GM12865 (cell line): ENCODE results near the gene TNFRSF25.

Experiments
- DNase-seq: peaks from one replicate; pipeline ENCODE4 v3.0.0; 2010; ENCODE audit warnings: low read depth
- H3K4me3 ChIP-seq: 2 replicates; pipeline ENCODE4 v1.5.1; 2011; ENCODE audit warnings: mild to moderate bottlenecking, low read depth, low read length, control low read depth
- CTCF ChIP-seq: IDR thresholded peaks from 2 replicates; pipeline ENCODE4 v1.5.1; 2011; ENCODE audit warnings: low read length, control low read depth, low read depth, inconsistent platforms; ENCODE audit not compliant: insufficient read depth; ENCODE audit errors: missing control alignments

Gene TNFRSF25

GRCh38 chr1:6467224-6467623, 1.3 kb upstream of the TNFRSF25 start:
- no peak for TF ChIP-seq CTCF
- H3K4me3 ChIP-seq, result no peak overlapping the region
- no peak for DNase-seq

- DNase-seq, result no peak
- H3K4me3 ChIP-seq, result no peak overlapping the region
- TF ChIP-seq CTCF, result no peak
Measured at GRCh38 chr1:6466751-6467150, 778 bp upstream of the TNFRSF25 start.

GRCh38 chr1:6465461-6466005, 440 bp downstream of the TNFRSF25 start:
- DNase-seq, result no peak
- TF ChIP-seq CTCF, result no peak
- no peak overlapping the region for H3K4me3 ChIP-seq

- no peak for TF ChIP-seq CTCF
- no peak overlapping the region for H3K4me3 ChIP-seq
- DNase-seq, result no peak
Measured at GRCh38 chr1:6464915-6465314, 1.1 kb downstream of the TNFRSF25 start.

- no peak overlapping the region for H3K4me3 ChIP-seq
- TF ChIP-seq CTCF, result no peak
- no peak for DNase-seq
Measured at GRCh38 chr1:6464514-6464836, 1.5 kb downstream of the TNFRSF25 start.

- no peak for DNase-seq
- no peak overlapping the region for H3K4me3 ChIP-seq
- TF ChIP-seq CTCF, result no peak
Measured at GRCh38 chr1:6463120-6463412, 2.9 kb downstream of the TNFRSF25 start.

GRCh38 chr1:6462412-6463119, 3.4 kb downstream of the TNFRSF25 start:
- TF ChIP-seq CTCF, result no peak
- no peak for DNase-seq
- no peak overlapping the region for H3K4me3 ChIP-seq
